Stimulated activated effector memory CD8-positive, alpha-beta T cell treated with anti-CD3 and anti-CD28 coated beads, Interleukin-12 subunit alpha, Interleukin-12 subunit beta, amount 100 ng/mL, for 72 hours (primary cell): ENCODE data around the gene MOK.

Experiments used
- ATAC-seq: fragments of 150-1000 bp; cut with Tn5 transposase; 2 replicates; pipeline ENCODE4 v1.10.0; 2021
- DNase-seq, 2 donors: peaks; one replicate each; pipeline ENCODE4 v3.0.0; 2021 to 2022; ENCODE audit warnings: low spot score in 2 of 2
- H3K27ac Mint-ChIP-seq: one replicate; pipeline ENCODE4 v1.8.0; 2022; ENCODE audit warnings: mild to moderate bottlenecking, mixed read lengths
- H3K36me3 Mint-ChIP-seq: one replicate; pipeline ENCODE4 v1.8.0; 2022; ENCODE audit warnings: mild to moderate bottlenecking, mixed read lengths
- H3K4me1 Mint-ChIP-seq: one replicate; pipeline ENCODE4 v1.8.0; 2022; ENCODE audit warnings: mixed read lengths
- H3K4me3 Mint-ChIP-seq: one replicate; pipeline ENCODE4 v1.8.0; 2022; ENCODE audit warnings: mild to moderate bottlenecking, mixed read lengths
- H3K9me3 Mint-ChIP-seq: one replicate; pipeline ENCODE4 v1.8.0; 2022; ENCODE audit warnings: mixed read lengths

The MOK gene

DNA sequence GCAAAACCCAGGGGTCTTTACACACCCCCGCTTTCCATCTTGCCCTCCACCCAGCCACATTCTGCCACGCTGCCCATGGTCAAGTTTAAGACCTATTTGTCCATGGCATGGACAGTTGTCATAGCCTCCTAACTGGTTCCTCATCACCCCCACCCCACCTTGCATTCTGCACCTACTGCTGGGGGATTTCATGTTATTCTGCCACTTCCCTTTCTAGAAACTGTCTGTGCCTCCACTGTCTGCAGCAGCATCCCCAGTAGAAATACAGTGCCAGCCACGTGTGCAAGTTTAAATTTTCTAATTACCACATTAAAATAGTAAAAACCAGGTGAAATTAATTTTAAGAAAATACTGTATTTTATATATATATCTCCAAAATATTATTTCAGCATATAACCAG lies 102.0 kb downstream of the MOK start:
- peaks cover 98% of the 10 kb centered on the region for H3K36me3 Mint-ChIP-seq
- H3K4me3 Mint-ChIP-seq: no peak overlapping the region
- DNase-seq (no peak), ATAC-seq (no peak)
- no peaks in the 10 kb centered on the region for H3K9me3 Mint-ChIP-seq
- peaks cover 67% of the 10 kb centered on the region for H3K4me1 Mint-ChIP-seq
- no peak overlapping the region for H3K27ac Mint-ChIP-seq

DNA sequence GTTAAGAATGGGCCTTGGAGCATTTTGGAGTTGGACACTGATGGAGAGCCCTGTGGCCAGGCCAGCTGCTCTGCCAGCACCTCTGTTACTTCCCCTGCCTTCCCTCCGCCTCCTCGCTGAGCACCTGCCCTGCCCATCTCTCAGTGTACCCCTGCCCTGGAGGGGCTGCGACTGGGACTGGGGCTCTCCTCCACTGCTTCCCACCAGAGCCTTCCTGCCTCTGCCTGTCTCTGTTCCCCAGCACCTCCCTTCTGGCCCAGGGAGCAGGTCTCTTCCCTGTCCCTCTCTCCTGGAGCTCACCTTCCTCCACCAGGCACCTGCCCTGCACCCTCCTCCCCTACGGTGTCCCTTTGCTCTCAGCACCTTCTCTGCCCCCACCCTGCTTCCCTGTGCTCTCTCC lies 103.2 kb downstream of the MOK start:
- Mint-ChIP-seq H3K9me3 (no peaks in the 10 kb centered on the region), H3K36me3 (peaks cover 98% of the 10 kb centered on the region), H3K4me3 (peak overlapping the region; percentile 41), H3K27ac (peak overlapping the region; percentile 64), H3K4me1 (peaks cover 68% of the 10 kb centered on the region)
- DNase-seq (no peak), ATAC-seq (no peak)

DNA sequence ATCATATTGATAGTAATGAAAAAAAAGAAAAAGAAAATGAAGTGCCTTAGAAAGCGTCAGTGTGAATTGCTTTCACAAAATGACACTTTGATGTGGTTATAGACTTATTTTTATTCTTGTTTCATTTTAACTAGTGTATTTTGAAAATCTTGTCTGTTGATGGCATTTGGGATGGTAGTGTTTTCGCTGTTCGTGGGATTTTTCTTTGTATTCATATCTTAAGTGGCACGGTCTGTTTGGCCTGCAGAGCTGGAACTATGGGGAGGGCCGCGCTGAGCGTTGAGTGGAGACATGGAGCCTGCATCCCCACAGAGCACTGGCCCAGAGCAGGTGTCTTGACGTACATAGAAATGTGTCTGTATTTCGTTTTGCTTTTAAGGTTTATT lies 103.6 kb downstream of the MOK start:
- DNase-seq (no peak), ATAC-seq (peak; percentile 67)
- peaks cover 70% of the 10 kb centered on the region for H3K4me1 Mint-ChIP-seq
- H3K36me3 Mint-ChIP-seq: peaks cover 98% of the 10 kb centered on the region
- no peaks in the 10 kb centered on the region for H3K9me3 Mint-ChIP-seq
- H3K4me3 Mint-ChIP-seq: peak overlapping the region; percentile 41
- peak overlapping the region; percentile 64 for H3K27ac Mint-ChIP-seq

DNA sequence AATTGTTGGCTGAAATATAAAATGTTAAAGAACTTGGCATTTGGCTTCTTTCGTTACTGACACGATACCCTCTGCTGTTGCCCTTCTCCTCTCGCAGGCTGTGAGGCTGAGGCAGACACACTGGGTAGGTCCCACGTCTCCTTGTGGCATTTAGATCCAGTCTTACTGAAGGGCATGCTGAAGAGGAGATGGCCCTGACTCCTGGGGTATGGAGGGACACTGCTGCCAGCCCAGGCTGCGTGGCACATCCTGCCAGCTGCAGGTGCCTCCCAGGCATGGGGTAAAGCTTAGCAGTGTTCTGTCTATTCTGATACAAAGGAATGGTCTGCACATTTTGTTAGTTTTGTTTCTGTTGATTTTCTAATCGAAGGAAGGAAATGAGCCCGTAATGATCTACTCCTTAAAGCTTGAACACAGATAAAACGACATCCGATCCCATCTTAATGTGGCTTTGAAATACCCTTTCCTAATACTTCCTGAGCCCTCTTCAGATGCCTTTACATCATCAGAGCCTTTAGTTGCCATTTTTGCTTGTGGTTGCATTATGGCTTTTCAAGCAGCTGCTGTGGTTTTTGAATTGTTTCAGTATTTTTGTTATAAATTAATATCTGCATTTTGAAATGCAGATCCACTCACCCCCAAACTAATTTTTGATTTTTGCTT lies 104.1 kb downstream of the MOK start:
- DNase-seq (no peak), ATAC-seq (peak; percentile 50)
- Mint-ChIP-seq H3K4me1 (peaks cover 75% of the 10 kb centered on the region), H3K36me3 (peaks cover 98% of the 10 kb centered on the region), H3K4me3 (peak overlapping the region; percentile 41), H3K9me3 (no peaks in the 10 kb centered on the region), H3K27ac (peak overlapping the region; percentile 64)

- ATAC-seq (no peak), DNase-seq (no peak)
- H3K27ac Mint-ChIP-seq: no peak overlapping the region
- H3K4me1 Mint-ChIP-seq: peaks cover 72% of the 10 kb centered on the region
- no peak overlapping the region for H3K4me3 Mint-ChIP-seq
- H3K36me3 Mint-ChIP-seq: peaks cover 87% of the 10 kb centered on the region
- H3K9me3 Mint-ChIP-seq: no peaks in the 10 kb centered on the region
These were observed 107.6 kb downstream of the MOK start for GRCh38 chr14:102197317-102197853.

- peaks cover 67% of the 10 kb centered on the region for H3K4me1 Mint-ChIP-seq
- H3K4me3 Mint-ChIP-seq: no peak overlapping the region
These were observed 108.1 kb downstream of the MOK start for GRCh38 chr14:102196902-102197230.

GRCh38 chr14:102196039-102196901 lies 108.7 kb downstream of the MOK start:
- Mint-ChIP-seq H3K36me3 (peaks cover 76% of the 10 kb centered on the region), H3K27ac (peak overlapping the region; percentile 37), H3K9me3 (no peaks in the 10 kb centered on the region), H3K4me3 (no peak overlapping the region), H3K4me1 (peaks cover 64% of the 10 kb centered on the region)
- DNase-seq: no peak
- ATAC-seq: no peak

More at GRCh38 chr14:102196902-102197230, 108.1 kb downstream of the MOK start:
- H3K9me3 Mint-ChIP-seq: no peaks in the 10 kb centered on the region
- ATAC-seq (no peak), DNase-seq (no peak)
- H3K27ac Mint-ChIP-seq: peak overlapping the region; percentile 37
- peaks cover 82% of the 10 kb centered on the region for H3K36me3 Mint-ChIP-seq

DNA sequence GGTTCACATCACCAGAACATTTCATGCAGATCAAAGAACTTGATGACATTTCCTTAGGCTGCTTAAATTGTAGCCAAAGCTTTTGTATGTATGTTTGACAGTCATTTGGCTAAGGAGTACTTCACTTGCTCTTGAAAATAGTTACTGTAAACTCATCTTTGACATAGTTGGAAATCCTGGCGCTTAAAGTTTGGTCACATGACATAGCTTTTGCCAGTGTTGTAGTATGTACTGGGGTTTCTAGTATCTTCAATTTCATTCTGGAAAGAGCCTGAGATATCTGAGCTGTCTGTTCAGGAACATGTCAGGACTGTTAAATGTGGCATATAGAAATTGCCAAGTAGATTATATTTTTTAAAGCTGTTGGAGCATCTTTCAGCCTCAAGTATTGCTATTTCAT lies 109.5 kb downstream of the MOK start:
- DNase-seq (no peak), ATAC-seq (no peak)
- H3K4me3 Mint-ChIP-seq: no peak overlapping the region
- H3K9me3 Mint-ChIP-seq: no peaks in the 10 kb centered on the region
- peaks cover 60% of the 10 kb centered on the region for H3K4me1 Mint-ChIP-seq
- no peak overlapping the region for H3K27ac Mint-ChIP-seq
- H3K36me3 Mint-ChIP-seq: peaks cover 68% of the 10 kb centered on the region

GRCh38 chr14:102194856-102195255 lies 110.1 kb downstream of the MOK start:
- ATAC-seq: no peak
- Mint-ChIP-seq H3K9me3 (no peaks in the 10 kb centered on the region), H3K4me1 (peaks cover 59% of the 10 kb centered on the region), H3K36me3 (peaks cover 62% of the 10 kb centered on the region), H3K4me3 (no peak overlapping the region), H3K27ac (no peak overlapping the region)
- no peak for DNase-seq

DNA sequence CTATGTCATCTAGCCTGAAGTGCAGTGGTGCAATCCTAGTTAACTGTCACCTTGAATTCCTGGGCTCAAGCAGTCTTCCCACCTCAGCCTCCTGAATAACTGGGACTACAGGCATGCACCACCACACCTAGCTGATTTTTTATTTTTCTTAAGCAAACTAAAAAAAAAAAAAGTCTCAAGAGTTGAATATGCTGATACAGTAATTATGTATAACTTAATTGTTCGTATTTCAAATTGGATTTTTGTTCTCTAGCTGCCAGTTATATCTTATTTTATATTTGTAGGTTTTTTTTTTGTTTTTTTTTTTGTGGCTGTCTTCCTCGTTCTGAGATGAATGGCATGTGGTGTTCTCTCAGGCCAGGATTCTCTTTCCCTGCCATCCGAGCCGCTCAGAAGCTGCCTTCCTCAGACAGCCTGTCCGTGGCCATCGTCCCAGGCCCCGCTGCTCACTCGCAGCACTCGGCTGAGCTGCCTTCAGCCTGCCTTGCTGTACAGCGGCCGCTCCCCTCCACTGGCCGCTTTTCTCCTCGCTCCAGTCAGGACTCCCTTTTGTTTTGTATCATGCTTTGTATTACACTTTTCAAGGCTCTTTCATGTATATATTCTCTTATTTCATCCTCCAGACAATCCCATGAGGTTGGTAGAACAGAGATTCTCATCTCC lies 112.0 kb downstream of the MOK start:
- ATAC-seq (no peak), DNase-seq (no peak)
- H3K4me3 Mint-ChIP-seq: no peak overlapping the region
- H3K27ac Mint-ChIP-seq: peak overlapping the region; percentile 20
- peaks cover 43% of the 10 kb centered on the region for H3K36me3 Mint-ChIP-seq
- no peaks in the 10 kb centered on the region for H3K9me3 Mint-ChIP-seq
- H3K4me1 Mint-ChIP-seq: peaks cover 44% of the 10 kb centered on the region

- no peaks in the 10 kb centered on the region for H3K9me3 Mint-ChIP-seq
- DNase-seq (no peak), ATAC-seq (no peak)
- H3K4me3 Mint-ChIP-seq: no peak overlapping the region
- peaks cover 45% of the 10 kb centered on the region for H3K4me1 Mint-ChIP-seq
- H3K27ac Mint-ChIP-seq: peak overlapping the region; percentile 87
- peaks cover 12% of the 10 kb centered on the region for H3K36me3 Mint-ChIP-seq
These were observed 115.1 kb downstream of the MOK start for GRCh38 chr14:102189874-102190273.

DNA sequence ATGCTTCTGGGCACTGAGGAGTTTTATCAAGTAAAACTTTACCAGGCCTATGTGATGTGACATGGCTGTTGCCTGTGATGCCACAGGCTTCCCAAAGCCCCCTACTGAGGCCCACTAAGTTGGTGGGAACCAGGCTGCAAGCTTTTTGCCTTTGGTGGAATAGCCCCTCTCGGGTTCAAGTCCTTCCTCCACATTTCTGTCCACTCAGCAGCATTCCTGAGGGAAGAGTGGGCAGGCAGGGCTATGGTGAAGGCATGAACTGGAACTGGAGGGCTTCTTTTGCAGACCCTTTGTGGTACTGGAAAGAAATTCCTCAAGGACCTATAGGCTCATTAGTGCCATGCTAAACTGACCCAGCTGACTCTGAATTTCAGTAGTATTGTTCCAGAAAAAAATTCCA lies 116.8 kb downstream of the MOK start:
- no peak for DNase-seq
- Mint-ChIP-seq H3K4me3 (no peak overlapping the region), H3K36me3 (peaks cover 5% of the 10 kb centered on the region), H3K4me1 (peaks cover 58% of the 10 kb centered on the region), H3K27ac (no peak overlapping the region), H3K9me3 (no peaks in the 10 kb centered on the region)
- ATAC-seq: no peak

DNA sequence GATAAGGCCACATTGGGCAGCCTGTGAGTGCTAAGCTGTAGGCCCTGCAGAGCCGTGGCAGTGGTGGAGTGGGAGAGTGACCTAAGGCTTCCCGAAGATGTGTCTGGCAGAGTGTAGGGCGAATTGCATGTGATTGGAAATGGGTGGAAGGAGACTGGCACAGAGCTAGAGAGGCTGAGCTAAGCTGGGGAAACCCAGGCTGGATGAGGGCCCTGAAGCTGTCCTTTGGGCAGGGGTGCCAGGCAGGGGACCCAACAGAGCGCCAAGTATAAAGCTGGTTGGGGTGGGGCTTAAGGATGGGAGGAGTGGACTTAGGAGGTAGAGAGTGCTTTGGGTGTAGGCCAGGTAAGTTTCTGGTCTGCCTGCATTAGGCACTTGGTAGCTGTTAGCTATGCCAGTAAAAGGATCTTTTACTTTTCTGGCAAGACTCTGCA lies 117.4 kb downstream of the MOK start:
- Mint-ChIP-seq H3K36me3 (peaks cover 4% of the 10 kb centered on the region), H3K4me3 (no peak overlapping the region), H3K27ac (peak overlapping the region; percentile 77), H3K9me3 (no peaks in the 10 kb centered on the region), H3K4me1 (peaks cover 62% of the 10 kb centered on the region)
- DNase-seq (no peak), ATAC-seq (no peak)

GRCh38 chr14:102187044-102187443 lies 117.9 kb downstream of the MOK start:
- H3K4me3 Mint-ChIP-seq: no peak overlapping the region
- ATAC-seq (peak; percentile 42), DNase-seq (no peak)
- H3K9me3 Mint-ChIP-seq: no peaks in the 10 kb centered on the region
- H3K27ac Mint-ChIP-seq: peak overlapping the region; percentile 77
- H3K36me3 Mint-ChIP-seq: peaks cover 4% of the 10 kb centered on the region
- peaks cover 62% of the 10 kb centered on the region for H3K4me1 Mint-ChIP-seq

- no peak for ATAC-seq
- DNase-seq: no peak
- H3K4me1 Mint-ChIP-seq: peaks cover 67% of the 10 kb centered on the region
- H3K9me3 Mint-ChIP-seq: no peaks in the 10 kb centered on the region
- peak overlapping the region; percentile 87 for H3K27ac Mint-ChIP-seq
- no peak overlapping the region for H3K4me3 Mint-ChIP-seq
- H3K36me3 Mint-ChIP-seq: peaks cover 4% of the 10 kb centered on the region
These were observed 119.6 kb downstream of the MOK start for GRCh38 chr14:102185360-102185759.
